IPS-NIHi7 (cell line): ENCODE results near the gene CXCR6.

Experiments used
- DNase-seq: peaks from one replicate; pipeline ENCODE4 v3.0.0; 2012; ENCODE audit warnings: mixed read lengths; ENCODE audit errors: extremely low spot score

CXCR6 gene

DNA sequence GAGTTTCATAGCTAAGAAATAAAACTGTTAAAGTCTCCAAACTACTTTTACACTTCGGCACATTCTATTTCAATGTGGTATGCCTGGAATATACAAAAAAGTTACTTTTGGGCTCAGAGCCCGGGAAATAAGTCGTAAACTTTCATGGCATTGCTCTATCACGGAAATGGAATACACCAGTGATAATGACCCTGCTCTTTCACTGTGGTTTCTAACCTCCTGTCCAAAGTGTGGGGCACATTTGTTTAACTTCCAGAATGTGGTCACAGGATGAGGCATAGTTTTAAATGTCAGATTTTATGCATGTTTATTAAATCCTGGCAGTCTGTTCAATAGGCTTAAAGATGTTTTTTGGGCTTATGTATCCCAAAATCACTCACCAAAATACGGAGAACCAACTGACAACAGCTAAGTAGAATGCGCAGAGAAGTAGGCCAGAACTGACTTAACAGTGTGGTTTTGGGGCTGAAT lies 5.1 kb downstream of the CXCR6 start:
- no peak for DNase-seq

- no peak for DNase-seq
Observed at GRCh38 chr3:45948881-45949280, 5.6 kb downstream of the CXCR6 start.

GRCh38 chr3:45949432-45949831 lies 6.2 kb downstream of the CXCR6 start:
- no peak for DNase-seq

DNA sequence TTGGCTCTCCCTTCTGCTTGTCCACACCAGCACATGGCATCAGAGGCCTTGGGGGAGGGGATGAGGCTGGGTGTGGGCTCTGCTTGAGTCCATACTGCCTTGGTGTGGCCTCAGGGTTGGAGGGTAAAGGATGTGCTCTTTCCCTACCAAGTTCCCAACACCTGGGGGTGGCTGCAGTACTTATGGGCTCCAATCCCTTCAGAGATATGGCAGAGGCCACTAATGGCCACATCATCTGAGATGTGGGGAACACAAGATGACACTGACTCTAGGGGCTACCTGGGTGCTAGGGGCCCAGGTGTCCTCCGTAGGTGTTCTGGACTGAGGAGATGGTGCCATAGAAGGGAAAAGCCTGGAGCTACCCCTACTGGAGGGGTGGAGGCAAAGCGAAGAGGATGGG lies 6.9 kb downstream of the CXCR6 start:
- DNase-seq, result no peak

GRCh38 chr3:45950686-45951600 lies 7.7 kb downstream of the CXCR6 start:
- DNase-seq, result no peak

GRCh38 chr3:45951946-45952345 lies 8.7 kb downstream of the CXCR6 start:
- DNase-seq, result no peak

DNA sequence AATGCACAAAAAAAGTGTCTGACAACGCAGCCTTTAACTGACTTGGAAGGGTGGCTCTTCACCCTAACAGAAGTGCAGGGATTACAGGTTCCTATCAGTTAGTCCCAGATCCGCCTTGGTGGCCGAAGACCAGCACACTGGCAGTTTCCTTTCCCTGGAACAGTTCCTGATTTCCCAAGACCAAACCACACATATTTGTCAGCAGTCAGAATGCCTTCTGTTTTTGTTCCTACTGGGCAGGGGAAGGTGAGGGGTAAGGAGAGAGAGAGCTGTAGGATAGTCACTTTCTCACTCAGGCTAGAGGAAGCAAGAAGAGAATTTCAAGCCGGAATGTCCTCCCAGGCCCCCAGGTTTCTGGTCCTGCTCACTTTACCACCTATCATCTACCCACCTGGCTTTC lies 9.2 kb downstream of the CXCR6 start:
- DNase-seq, result no peak

DNA sequence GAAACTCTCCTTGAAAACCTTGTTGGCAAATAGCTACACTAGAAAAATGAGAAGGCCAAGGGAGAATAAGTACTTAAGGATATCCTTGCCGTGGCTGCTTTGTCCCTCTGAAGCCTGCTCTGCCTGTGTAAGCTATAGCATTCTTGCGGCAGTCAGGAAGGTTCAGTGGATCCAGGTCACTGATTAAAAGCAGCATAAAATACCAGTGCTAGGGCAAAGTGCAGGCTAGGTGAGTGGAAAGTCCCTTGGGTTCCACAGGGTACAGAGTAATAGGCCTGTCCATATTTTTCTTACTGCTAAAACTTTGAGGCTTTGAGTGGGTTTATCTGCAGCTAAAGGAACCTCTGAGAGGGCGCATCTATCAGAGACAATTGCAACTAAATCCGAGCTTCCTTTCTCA lies 10.3 kb downstream of the CXCR6 start:
- DNase-seq, result no peak

DNA sequence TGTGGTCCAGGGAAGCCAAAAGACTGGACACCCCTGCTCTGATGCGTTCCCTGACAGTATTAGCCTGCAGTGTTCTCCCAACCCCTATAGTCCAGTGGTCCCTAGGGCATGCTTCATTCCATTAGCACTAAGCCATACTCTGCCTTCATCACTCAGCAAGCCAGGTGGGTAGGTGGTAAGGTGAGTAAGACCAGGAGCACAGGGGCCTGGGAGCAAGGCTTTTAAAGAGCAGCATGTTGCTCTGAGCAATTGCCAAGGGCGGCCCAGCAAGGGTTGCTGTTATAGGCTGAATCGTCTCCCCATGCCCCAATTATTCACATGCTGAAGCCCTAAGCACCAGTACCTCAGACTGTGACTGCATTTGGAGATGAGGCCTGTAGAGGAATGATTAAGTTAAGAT lies 11.0 kb downstream of the CXCR6 start:
- DNase-seq, result no peak

DNA sequence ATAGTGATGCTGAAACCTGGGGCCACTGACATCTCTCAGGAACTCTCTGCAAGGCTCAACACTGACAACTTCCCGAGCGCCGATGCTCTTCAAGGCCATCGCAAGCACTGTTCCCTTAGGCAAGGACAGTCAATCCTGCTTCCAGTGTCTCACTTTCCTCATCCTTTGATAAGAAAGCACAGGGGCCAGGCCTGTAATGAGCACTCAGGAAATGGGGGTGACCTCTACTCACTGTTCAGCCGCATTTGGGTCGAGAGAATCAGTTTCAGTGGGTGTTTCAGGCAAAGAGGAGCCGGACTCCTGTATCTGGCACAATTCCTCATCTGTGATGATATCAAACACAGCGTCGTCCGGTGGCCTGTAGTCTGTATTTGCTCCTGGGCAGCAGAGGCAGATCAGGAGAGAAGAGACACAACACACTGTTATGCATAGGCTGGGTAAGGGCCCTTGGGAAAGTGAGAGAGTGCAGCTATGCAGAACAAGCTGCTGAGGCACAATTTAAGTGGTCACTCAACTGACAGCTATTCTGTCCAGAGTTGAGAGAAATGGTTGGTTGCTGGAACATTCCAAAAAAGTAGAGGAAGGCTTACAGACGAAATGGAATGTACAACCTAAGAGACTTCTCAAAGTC lies 11.9 kb downstream of the CXCR6 start:
- DNase-seq, result no peak

GRCh38 chr3:45955706-45956105 lies 12.4 kb downstream of the CXCR6 start:
- DNase-seq, result no peak

DNA sequence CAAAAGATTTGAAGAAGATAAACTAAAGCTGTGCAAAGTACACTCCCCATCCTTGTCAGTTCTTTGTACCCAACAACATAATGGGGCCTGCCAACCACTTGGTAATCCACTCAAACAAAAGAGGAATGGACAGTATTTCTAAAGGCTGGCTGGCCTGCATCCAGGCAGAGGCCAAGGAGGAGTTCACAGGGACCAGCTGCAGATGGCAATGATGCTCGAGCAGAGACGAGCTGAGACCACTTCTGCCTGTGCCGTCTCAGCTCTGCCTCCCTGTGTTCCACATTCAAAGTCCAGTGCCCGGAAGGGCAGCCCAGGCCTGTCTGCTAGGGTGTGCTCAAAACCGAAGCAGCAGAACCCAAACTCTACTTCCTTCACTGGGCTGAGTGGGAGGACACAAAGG lies 14.3 kb downstream of the CXCR6 start:
- DNase-seq, result no peak

- DNase-seq, result no peak
Observed at GRCh38 chr3:45958321-45958791, 15.1 kb downstream of the CXCR6 start.

DNA sequence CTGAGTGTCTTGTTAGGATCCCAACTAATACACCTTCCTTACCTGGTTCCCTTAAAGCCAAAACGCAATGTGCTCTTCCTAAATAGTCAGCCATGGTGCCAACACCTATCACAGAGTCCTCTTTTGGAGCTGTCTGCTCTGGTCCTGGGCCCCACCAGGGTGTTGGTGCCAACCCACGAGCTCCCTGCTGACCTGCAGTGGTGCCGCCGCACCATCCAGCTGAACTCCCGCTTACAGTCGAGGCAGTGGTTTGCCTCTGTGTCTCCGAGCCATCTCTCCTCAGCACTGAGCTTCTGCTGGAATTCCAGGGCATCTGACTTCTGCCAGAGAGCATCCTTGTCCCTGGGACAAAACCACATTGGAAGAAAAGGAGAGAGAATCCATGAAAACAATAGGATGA lies 15.9 kb downstream of the CXCR6 start:
- DNase-seq, result no peak

DNA sequence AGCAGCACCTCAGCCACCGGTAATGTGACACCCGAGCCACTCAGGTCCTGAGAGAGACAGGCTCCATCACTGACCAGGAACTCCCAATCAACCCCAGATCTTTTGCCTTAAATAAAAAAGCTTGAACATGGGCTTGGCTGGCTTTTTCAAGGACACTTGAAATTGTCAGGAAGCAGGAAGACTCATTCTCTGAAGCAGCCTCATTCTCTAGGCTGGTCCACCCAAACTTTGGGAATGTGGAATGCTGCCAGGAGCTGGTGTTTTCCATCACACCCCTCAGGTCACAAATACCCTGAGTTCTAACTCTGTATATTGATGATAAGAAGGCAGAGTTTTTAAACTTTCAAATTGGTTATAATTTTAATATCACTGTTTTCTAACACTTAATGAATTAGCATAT lies 17.0 kb downstream of the CXCR6 start:
- no peak for DNase-seq

GRCh38 chr3:45962033-45962432 lies 18.8 kb downstream of the CXCR6 start:
- DNase-seq, result no peak

DNA sequence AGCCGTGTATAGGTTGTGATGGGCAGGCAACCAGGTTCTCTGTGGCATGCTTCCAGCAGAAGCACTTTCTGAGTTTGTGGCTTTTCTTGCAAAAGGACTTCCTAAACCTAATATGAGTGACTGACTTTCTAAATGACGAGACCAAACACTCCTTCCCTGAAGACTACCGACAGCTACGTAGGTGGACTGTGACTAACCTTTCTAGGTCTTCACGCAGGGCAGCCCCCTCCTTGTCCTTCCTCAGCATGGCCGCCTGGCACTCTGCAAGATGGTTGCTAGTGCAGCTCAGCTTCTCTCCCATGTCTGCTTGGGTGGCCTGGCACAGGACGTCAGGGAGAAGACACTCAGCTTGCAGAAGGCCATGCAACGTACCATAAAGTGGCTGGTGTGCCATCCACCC lies 20.9 kb downstream of the CXCR6 start:
- no peak for DNase-seq

DNA sequence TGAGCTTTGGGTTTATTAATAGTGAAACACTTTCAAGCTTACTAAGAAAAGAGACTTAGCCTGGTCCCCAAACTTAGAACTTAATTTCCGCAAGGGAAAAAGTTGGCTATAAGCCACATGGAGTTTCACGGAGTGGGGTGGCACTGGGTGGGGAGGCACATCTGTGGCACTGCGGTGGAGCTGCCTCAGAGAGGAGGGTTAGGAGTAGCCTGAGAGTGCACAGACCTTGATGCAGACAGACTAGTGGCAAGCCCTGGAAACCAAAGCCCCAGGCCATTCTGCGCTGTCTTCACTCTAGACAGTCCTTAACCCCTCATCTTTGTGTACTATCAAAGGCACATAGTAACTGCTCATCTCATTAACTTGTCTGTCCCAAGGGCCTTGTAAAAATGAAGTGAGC lies 22.0 kb downstream of the CXCR6 start:
- no peak for DNase-seq

DNA sequence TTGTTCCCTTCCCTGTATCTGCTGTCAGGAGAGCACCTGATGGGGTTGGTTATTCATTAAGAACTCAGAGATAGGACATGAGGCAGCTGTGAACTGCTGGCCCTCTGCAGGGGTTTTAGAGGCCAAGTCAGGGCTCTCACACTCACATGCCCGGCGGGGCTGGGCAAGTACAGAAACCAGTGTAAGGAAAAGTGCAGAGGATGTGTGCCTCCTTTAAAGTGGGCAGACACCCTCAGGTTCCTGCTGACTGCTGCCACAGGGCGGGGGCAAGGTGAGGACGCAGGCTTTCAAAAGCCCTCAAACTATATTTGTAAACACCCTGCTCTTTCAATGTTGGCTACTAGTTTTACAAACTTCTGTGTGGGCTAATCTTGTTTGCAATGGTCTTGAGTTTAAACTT lies 22.4 kb downstream of the CXCR6 start:
- DNase-seq, result no peak

- no peak for DNase-seq
Observed at GRCh38 chr3:45966371-45966791, 23.1 kb downstream of the CXCR6 start.

GRCh38 chr3:45966950-45967640 lies 23.8 kb downstream of the CXCR6 start:
- DNase-seq, result no peak

DNA sequence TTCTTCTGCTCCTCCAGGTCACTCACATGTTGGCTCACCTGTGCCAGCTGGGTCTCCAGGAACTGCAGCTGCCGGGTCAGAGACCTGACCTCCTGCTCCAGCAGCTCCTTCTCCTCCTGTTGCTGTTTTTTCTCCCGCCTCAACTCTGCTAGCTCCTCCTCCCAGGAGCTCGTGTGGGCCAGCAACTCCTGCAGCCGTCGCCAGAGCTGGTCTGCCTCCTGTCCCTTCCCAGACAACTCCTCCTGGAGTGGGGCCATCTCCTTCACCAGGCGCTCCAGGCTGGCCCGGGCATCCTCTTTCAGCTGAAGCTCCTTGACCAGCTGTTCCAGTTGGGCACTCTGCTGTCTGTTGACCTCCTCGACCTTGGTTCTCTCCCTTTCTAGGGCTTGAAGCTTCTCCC lies 24.5 kb downstream of the CXCR6 start:
- no peak for DNase-seq

- no peak for DNase-seq
Observed at GRCh38 chr3:45968149-45968548, 24.9 kb downstream of the CXCR6 start.
